GM23248 (cell line): ENCODE data around the gene FLT3. TPM values are rescaled to one million over a fixed set of nuclear protein-coding genes. Genes with fewer than 3 reads are reported as not detected.

ENCODE experiments used
- DNase-seq: peaks from one replicate; pipeline ENCODE4 v3.0.0-alpha.2; 2015
- H2AFZ ChIP-seq: fragments of 200-600 bp; sonication (generic); 2 replicates; pipeline ENCODE4 v1.6.1; 2016; ENCODE audit warnings: antibody characterized with exemption
- H3F3A ChIP-seq: fragments of 200-600 bp; sonication (generic); 2 replicates; pipeline ENCODE4 v1.6.1; 2016; ENCODE audit warnings: mild to moderate bottlenecking, antibody characterized with exemption, mixed run types; ENCODE audit not compliant: insufficient read depth
- H3K27ac ChIP-seq: fragments of 200-600 bp; sonication (generic); 2 replicates; pipeline ENCODE4 v1.5.1; 2016; ENCODE audit warnings: mild to moderate bottlenecking
- H3K27me3 ChIP-seq: fragments of 200-600 bp; sonication (generic); replicated peaks from 2 replicates; pipeline ENCODE4 v1.6.1; 2016; ENCODE audit warnings: mild to moderate bottlenecking; ENCODE audit not compliant: insufficient read depth
- H3K36me3 ChIP-seq: fragments of 200-600 bp; sonication (generic); 2 replicates; pipeline ENCODE4 v1.6.1; 2016; ENCODE audit warnings: low read depth, mild to moderate bottlenecking
- H3K4me1 ChIP-seq: fragments of 200-600 bp; sonication (generic); 2 replicates; pipeline ENCODE4 v1.6.1; 2016; ENCODE audit warnings: mild to moderate bottlenecking; ENCODE audit not compliant: insufficient read depth
- H3K4me2 ChIP-seq: fragments of 200-600 bp; sonication (generic); one replicate; pipeline ENCODE4 v1.6.1; 2016; ENCODE audit warnings: mild to moderate bottlenecking; ENCODE audit not compliant: unreplicated experiment
- H3K4me3 ChIP-seq: fragments of 200-600 bp; sonication (generic); 2 replicates; pipeline ENCODE4 v1.5.1; 2016; ENCODE audit warnings: mild to moderate bottlenecking
- H3K79me2 ChIP-seq: fragments of 200-600 bp; sonication (generic); 2 replicates; pipeline ENCODE4 v1.6.1; 2016; ENCODE audit warnings: mild to moderate bottlenecking; ENCODE audit not compliant: insufficient read depth
- H3K9ac ChIP-seq: fragments of 200-600 bp; sonication (generic); 2 replicates; pipeline ENCODE4 v1.6.1; 2016; ENCODE audit warnings: mild to moderate bottlenecking
- H3K9me2 ChIP-seq: fragments of 200-600 bp; sonication (generic); 2 replicates; pipeline ENCODE4 v1.6.1; 2016; ENCODE audit warnings: mixed run types, mild to moderate bottlenecking, moderate library complexity; ENCODE audit not compliant: insufficient read depth
- H3K9me3 ChIP-seq: fragments of 200-600 bp; sonication (generic); one replicate; pipeline ENCODE4 v1.6.1; 2017; ENCODE audit warnings: low read depth
- H4K20me1 ChIP-seq: fragments of 200-600 bp; sonication (generic); 2 replicates; pipeline ENCODE4 v1.6.0; 2016; ENCODE audit not compliant: insufficient read depth
- EZH2 ChIP-seq: fragments of 200-600 bp; sonication (generic); IDR thresholded peaks from 2 replicates; pipeline ENCODE4 v1.6.1; 2018; ENCODE audit warnings: antibody characterized with exemption, mild to moderate bottlenecking; ENCODE audit not compliant: insufficient read depth, poor library complexity, severe bottlenecking
- EZH2phosphoT487 ChIP-seq: fragments of 200-600 bp; sonication (generic); IDR thresholded peaks from 2 replicates; pipeline ENCODE4 v1.6.1; 2018; ENCODE audit warnings: antibody characterized with exemption, moderate library complexity, mild to moderate bottlenecking, low read depth; ENCODE audit not compliant: insufficient read depth
- WGBS, 2 experiments: methylation state at CpG; one replicate each; pipeline ENCODE4 v1.1.6; 2015 to 2017; ENCODE audit warnings: low lambda C conversion rate in 2 of 2, low coverage in 1 of 2; ENCODE audit errors: missing lambda C conversion rate in 2 of 2; 5-methylcytosine and 5-hydroxymethylcytosine counted together
- in situ Hi-C: fragments of 300-500 bp; cut with MboI; formaldehyde crosslinking; loops from 2 replicates; pipeline ENCODE4 v1.15.0; 2020
- polyA plus RNA-seq: library from polyadenylated mRNA; unstranded; fragments of >200 nt; fragmentation: Nextera tagmentation; extraction: Ambion mirVana; gene quantifications from 2 replicates; pipeline ENCODE4 v1.2.1, GENCODE V29; 2016
- total RNA-seq: library from RNA; depleted of rRNA; stranded (reverse); fragments of >200 nt; shearing (Covaris generic); gene quantifications from 2 replicates; pipeline ENCODE4 v1.2.3, GENCODE V29; 2014

FLT3 gene
- total and polyA plus RNA-seq, 2 experiments from 2014 or later: not detected

GRCh38 chr13:28136916-28137315 is 36.5 kb upstream of the FLT3 start:
- no peaks in the 10 kb centered on the region for H3K27me3 ChIP-seq
- peak; percentile 9 for DNase-seq
- in situ Hi-C loops: no loop called here
- H3K36me3 ChIP-seq: no peaks in the 10 kb centered on the region
- no peaks in the 10 kb centered on the region for H3K9me2 ChIP-seq
- peak overlapping the region; percentile 96 for H3K9ac ChIP-seq
- 40 to 41% methylated on average over 7 of the region's 7 CpGs for WGBS, 2 experiments
- H3K9me3 ChIP-seq: no peaks in the 10 kb centered on the region
- H2AFZ ChIP-seq: peak overlapping the region; percentile 90
- H3K4me1 ChIP-seq: peaks cover 19% of the 10 kb centered on the region
- peak overlapping the region; percentile 91 for H3K4me2 ChIP-seq
- H3K27ac ChIP-seq: no peak overlapping the region
- H3F3A ChIP-seq: peaks cover 16% of the 10 kb centered on the region
- no peaks in the 10 kb centered on the region for H4K20me1 ChIP-seq
- peaks cover 48% of the 10 kb centered on the region for H3K79me2 ChIP-seq
- TF ChIP-seq EZH2: no peak
- TF ChIP-seq EZH2phosphoT487: no peak
- H3K4me3 ChIP-seq: peak overlapping the region; percentile 87

- Histone ChIP-seq H3K9me2 (no peaks in the 10 kb centered on the region), H3K4me1 (no peaks in the 10 kb centered on the region), H3K4me3 (no peak overlapping the region), H3K79me2 (peaks cover 8% of the 10 kb centered on the region; the same call in 1 of the 2 replicates), H3K9me3 (no peaks in the 10 kb centered on the region), H4K20me1 (no peaks in the 10 kb centered on the region), H3K9ac (no peak overlapping the region), H3K27ac (no peak overlapping the region), H3K4me2 (no peak overlapping the region), H3F3A (no peaks in the 10 kb centered on the region), H3K36me3 (no peaks in the 10 kb centered on the region), H2AFZ (no peak overlapping the region), H3K27me3 (no peaks in the 10 kb centered on the region)
- 93 to 94% methylated on average over 11 of the region's 11 CpGs for WGBS, 2 experiments
- TF ChIP-seq EZH2: no peak
- TF ChIP-seq EZH2phosphoT487: no peak
- in situ Hi-C loops: no loop called here
- DNase-seq: no peak
Observed at GRCh38 chr13:28131646-28132045, 31.3 kb upstream of the FLT3 start.

GRCh38 chr13:28129911-28130693 is 29.7 kb upstream of the FLT3 start:
- no peaks in the 10 kb centered on the region for H3K9me2 ChIP-seq
- no peak overlapping the region for H3K4me3 ChIP-seq
- no peak for TF ChIP-seq EZH2phosphoT487
- TF ChIP-seq EZH2: no peak
- no peak overlapping the region for H3K9ac ChIP-seq
- no peaks in the 10 kb centered on the region for H3K4me1 ChIP-seq
- H4K20me1 ChIP-seq: no peaks in the 10 kb centered on the region
- no peak overlapping the region for H2AFZ ChIP-seq
- no peaks in the 10 kb centered on the region for H3K79me2 ChIP-seq
- H3K27ac ChIP-seq: no peak overlapping the region
- no peak for DNase-seq
- in situ Hi-C loops: no loop called here
- no peak overlapping the region for H3K4me2 ChIP-seq
- H3K9me3 ChIP-seq: no peaks in the 10 kb centered on the region
- 53 to 56% methylated on average over 5 of the region's 5 CpGs for WGBS, 2 experiments
- H3F3A ChIP-seq: no peaks in the 10 kb centered on the region
- no peaks in the 10 kb centered on the region for H3K36me3 ChIP-seq
- H3K27me3 ChIP-seq: no peaks in the 10 kb centered on the region

- in situ Hi-C loops: no loop called here
- Histone ChIP-seq H3K9me2 (no peaks in the 10 kb centered on the region), H3K4me3 (no peak overlapping the region), H3F3A (no peaks in the 10 kb centered on the region), H3K27me3 (no peaks in the 10 kb centered on the region), H3K4me1 (no peaks in the 10 kb centered on the region), H3K4me2 (no peak overlapping the region), H3K36me3 (no peaks in the 10 kb centered on the region), H3K9ac (no peak overlapping the region), H3K79me2 (no peaks in the 10 kb centered on the region), H2AFZ (no peak overlapping the region), H3K27ac (no peak overlapping the region), H4K20me1 (no peaks in the 10 kb centered on the region), H3K9me3 (no peaks in the 10 kb centered on the region)
- no peak for TF ChIP-seq EZH2
- TF ChIP-seq EZH2phosphoT487: no peak
- DNase-seq: no peak
Observed at GRCh38 chr13:28128926-28129325, 28.6 kb upstream of the FLT3 start.

- no peak overlapping the region for H3K4me2 ChIP-seq
Observed at GRCh38 chr13:28128030-28128429, 27.7 kb upstream of the FLT3 start.

More at GRCh38 chr13:28128030-28128429, 27.7 kb upstream of the FLT3 start:
- no peaks in the 10 kb centered on the region for H3K36me3 ChIP-seq
- no peak overlapping the region for H2AFZ ChIP-seq
- H4K20me1 ChIP-seq: no peaks in the 10 kb centered on the region
- in situ Hi-C loops: no loop called here
- H3K9me3 ChIP-seq: no peaks in the 10 kb centered on the region
- TF ChIP-seq EZH2: no peak
- TF ChIP-seq EZH2phosphoT487: no peak
- H3K9ac ChIP-seq: no peak overlapping the region
- no peaks in the 10 kb centered on the region for H3K79me2 ChIP-seq
- no peak overlapping the region for H3K27ac ChIP-seq
- H3F3A ChIP-seq: no peaks in the 10 kb centered on the region
- no peaks in the 10 kb centered on the region for H3K9me2 ChIP-seq
- no peaks in the 10 kb centered on the region for H3K4me1 ChIP-seq
- DNase-seq: no peak
- no peaks in the 10 kb centered on the region for H3K27me3 ChIP-seq
- no peak overlapping the region for H3K4me3 ChIP-seq
